Measurements from ENCODE around the gene GRIK1.
"Not testable (repeated sequence)": the region's sequence is repeated elsewhere in the genome, so short reads cannot be mapped to it uniquely, and the experiment has no call there.

The GRIK1 gene

DNA sequence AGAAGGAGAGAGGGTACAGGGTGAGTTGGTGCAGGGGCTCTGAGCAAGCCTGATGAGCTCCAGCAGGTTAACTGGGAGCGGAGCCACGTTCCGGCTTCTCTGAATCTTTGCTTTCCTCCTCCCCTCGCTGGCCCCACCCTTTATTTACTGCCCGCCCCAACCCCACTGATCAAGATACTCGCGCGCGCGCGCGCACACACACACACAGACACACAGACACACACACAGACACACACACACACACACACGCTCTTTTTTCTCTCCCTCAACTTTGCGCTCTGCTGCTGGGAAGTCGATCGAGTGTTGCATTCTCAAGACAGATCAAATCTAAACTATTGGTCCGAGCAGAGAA lies at the start of gene GRIK1:
Gene GRIK1, minus strand, starts transcription at position 73 of the 352 bp plus-strand sequence.
- no peak for DNase-seq (ENCODE audit: low read depth in 3 of 3)

- no peak for DNase-seq (ENCODE audit: low read depth in 3 of 3)
Observed at GRCh38 chr21:29987762-29988161, 48.0 kb upstream of the GRIK1 start.

GRCh38 chr21:29985866-29986265 lies 46.1 kb upstream of the GRIK1 start:
- DNase-seq (ENCODE audit: low read depth in 3 of 3) = no peak

DNA sequence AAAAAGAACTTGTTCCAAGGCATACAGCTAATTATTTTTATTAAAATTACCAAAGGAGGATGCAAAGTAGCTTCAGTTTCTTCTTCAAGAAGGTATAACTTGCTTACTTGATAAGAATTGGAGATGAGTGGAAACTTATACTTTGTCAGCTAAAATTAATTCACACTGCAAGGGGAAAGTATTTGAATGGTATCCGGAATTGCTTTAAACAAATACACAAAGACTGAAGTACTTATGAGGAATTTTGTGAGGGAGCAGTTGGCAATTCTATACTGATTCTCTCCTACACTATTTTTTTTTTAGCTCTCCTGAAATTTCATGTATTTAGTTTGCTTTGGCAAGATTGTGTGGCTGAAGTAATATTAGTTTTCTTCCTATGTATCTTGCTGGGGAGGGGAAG lies 39.2 kb upstream of the GRIK1 start:
- DNase-seq (ENCODE audit: low read depth in 3 of 3) = no peak

DNA sequence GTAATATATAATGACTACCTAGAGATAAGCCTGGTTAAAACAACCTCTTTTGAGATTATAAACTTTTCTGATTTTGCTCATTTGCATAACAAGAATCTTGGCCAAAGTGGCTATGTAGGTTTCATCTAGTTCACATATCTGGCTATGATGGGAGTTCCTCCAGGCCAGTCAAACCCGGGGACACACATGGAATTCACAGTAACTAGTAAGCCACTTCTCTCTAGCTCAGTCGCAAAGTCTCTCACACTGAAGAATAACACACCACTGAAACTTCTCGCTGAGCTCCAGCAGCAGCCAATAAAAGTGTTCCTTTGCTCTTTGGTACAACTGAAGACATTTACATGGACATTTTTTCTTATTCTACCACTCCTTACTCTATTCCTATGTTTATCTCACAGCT lies 36.0 kb upstream of the GRIK1 start:
- no peak for DNase-seq (ENCODE audit: low read depth in 3 of 3)

DNA sequence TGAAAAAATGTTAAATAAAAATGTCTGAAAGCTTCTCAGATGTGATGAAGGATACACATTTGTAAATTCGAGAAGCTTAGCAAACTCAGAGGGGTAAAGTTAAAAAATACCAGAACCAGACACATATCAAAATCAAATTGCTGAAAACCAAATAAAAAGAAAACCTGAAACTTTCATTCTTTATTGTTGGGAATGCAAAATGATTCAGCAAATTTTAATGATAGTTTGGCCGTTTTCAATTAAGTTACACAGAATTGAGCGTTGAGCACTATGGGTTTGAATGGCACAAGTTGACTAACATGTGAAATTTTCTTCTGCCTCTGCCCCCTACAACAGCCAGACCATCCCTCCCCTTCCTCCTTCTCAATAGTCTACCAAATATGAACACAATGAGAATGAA lies 33.5 kb upstream of the GRIK1 start:
- DNase-seq (ENCODE audit: low read depth in 3 of 3) = no peak

- DNase-seq (ENCODE audit: low read depth in 3 of 3) = no peak
Observed at GRCh38 chr21:29961291-29962027, 21.7 kb upstream of the GRIK1 start.

DNA sequence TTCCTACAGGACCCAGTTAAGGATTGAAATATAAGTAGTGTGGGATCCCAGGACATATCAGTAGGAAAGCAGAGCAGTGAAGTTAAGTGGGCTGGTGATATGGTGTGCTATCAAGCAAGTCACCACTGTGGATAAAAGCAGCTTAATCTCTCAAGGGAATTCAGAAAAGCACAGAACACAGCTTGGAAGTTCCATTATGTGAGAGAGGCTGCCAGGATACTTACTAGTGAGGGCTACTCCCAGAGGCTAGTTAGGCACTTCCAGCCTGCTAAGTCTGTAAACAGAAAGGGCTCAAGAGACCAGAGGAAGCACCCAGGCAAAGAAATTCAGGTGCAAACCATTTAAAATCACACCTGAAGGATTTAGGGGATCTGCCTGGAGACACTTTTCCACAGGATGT lies 18.8 kb upstream of the GRIK1 start:
- DNase-seq (ENCODE audit: low read depth in 3 of 3) = no peak

- DNase-seq (ENCODE audit: low read depth in 3 of 3) = not testable (repeated sequence)
Observed at GRCh38 chr21:29958035-29958434, 18.2 kb upstream of the GRIK1 start.

DNA sequence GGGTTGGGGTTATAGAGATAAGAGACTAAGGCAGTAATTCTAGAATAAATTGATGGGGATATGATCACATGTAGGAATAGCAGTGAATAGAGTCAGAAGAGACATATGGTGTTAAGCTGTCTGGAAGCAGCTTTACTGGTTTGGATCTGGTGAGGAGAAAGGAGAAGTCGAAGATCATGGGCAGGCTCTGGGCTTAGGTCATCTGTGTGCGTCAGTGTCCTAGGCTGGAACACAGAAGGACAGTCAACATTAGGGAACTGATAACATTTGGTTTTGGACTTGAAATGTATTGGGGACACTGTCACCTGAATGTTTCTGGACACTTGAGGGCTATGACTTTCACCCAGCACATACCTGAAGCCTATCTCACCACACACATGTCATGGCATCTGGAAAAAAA lies 13.9 kb upstream of the GRIK1 start:
- no peak for DNase-seq (ENCODE audit: low read depth in 3 of 3)

DNA sequence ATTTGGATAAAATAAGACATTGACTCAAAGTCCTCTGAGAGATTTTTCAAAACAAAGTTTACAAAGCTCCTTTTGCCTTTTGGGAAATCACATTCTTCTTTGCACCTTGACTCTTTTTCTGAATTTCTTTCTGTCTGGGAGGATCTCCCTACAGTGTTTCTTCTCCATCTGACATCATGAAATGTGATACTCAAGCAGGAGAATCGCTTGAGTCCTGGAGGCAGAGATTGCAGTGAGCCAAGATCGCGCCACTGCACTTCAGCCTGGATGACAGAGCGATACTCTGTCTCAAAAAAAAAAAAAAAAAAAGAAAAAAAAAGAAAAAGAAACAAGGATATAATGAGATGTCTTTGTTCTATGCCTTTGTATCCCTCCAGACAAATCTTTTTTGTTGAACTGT lies 13.3 kb upstream of the GRIK1 start:
- no peak for DNase-seq (ENCODE audit: low read depth in 3 of 3)

GRCh38 chr21:29951911-29952310 lies 12.1 kb upstream of the GRIK1 start:
- DNase-seq (ENCODE audit: low read depth in 3 of 3) = no peak

- no peak for DNase-seq (ENCODE audit: low read depth in 3 of 3)
Observed at GRCh38 chr21:29949991-29950390, 10.2 kb upstream of the GRIK1 start.

- no peak for DNase-seq (ENCODE audit: low read depth in 3 of 3)
Observed at GRCh38 chr21:29947119-29947518, 7.3 kb upstream of the GRIK1 start.

DNA sequence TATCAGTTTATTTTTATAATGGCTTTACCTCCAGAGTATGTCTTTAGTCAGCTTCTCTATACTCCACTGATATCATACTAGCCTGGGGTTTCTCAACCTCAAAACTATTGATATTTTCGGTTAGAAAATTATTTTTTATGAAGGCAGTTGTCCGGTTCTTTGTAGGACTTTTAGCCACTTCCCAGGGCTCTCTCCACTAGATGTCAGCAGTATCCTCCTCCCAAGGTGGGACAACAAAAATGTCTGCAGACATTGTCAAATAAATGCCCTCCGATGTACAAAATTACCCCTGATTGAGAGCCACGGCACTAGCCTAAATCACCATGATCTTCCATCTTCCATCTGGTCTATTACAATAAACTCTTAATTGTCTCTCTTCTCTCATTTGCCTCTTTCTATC lies 4.1 kb upstream of the GRIK1 start:
- DNase-seq (ENCODE audit: low read depth in 3 of 3) = no peak

GRCh38 chr21:29942034-29942433 lies 2.2 kb upstream of the GRIK1 start:
- DNase-seq (ENCODE audit: low read depth in 3 of 3) = no peak

DNA sequence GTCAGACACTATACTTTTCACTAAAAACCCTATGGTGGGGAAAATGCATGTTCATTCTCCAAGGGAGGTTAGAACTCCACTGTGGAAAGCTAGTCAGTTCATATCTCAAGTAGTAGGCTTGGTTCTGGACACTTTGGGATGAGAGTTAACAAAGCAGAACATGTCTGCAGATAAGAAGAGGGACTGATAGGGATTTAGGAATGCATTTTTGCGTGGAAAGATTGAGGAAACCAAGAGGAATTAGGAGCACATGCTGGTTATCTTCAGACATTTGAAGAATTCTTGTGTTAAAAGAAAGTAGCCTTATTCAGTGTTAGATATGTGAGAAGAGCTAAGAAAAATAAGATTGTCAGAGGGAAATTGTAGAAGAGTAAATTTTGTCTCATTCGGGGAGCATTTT lies 1.2 kb upstream of the GRIK1 start:
- DNase-seq (ENCODE audit: low read depth in 3 of 3) = no peak

GRCh38 chr21:29940361-29940760 lies 565 bp upstream of the GRIK1 start:
- no peak for DNase-seq (ENCODE audit: low read depth in 3 of 3)

DNA sequence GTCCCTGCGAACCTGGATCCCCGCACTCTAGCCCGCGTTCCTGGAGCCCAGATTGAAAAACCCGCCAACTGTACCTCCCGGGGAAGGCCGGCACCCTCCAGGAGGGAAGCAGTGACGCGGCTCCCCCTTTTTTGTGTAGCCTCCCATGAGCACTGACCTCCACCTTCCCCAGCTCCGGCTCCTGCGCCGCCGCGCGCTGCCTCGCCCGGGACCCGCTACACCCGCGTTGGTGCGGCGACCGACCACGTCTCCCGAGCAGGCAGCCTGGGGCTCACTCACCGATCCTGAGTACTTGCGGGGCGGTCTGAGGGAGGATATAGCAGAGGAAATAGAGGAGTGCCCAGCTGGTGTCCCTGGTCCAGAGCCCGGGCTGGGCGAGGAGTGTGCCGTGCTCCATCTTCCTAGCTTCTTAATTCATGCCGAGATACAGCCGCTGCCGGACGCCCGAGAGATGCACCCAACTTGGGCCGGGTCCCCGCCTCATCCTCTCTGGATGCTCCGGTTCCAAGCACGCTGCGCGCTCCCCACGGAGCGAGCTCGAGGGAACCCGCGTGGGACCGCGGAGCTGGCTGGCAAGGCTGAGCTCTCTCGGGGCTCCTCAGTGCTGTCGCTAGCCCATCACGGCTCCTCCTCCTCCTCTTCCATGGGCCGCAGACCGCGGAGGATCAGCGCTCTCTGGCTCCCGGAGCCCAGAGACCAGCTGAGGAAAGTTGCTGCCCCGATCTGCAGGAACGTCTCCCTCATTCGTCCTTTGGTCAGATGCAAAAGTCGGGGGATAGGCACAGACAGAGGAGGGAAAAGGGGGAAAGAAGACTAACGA lies 482 bp downstream of the GRIK1 start:
- DNase-seq (ENCODE audit: low read depth in 3 of 3) = no peak

DNA sequence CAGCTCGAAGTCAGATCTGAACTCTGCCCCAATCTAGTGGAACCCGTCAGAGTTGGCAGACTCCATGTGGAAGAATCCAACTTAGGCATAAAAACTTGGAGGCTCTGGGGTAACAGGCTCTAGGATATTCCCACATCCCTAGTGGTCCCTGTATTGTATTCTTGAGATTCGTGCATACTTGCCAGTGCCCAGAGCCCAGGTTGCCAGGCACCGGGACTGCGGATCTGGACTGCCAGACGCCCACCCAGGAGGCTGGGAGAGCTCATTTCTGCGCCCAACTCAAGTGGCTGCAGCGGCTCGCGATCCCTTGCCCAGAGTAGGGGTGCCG lies 1.1 kb downstream of the GRIK1 start:
- no peak for DNase-seq (ENCODE audit: low read depth in 3 of 3)

- no peak for DNase-seq (ENCODE audit: low read depth in 3 of 3)
Observed at GRCh38 chr21:29933088-29933487, 6.7 kb downstream of the GRIK1 start.

DNA sequence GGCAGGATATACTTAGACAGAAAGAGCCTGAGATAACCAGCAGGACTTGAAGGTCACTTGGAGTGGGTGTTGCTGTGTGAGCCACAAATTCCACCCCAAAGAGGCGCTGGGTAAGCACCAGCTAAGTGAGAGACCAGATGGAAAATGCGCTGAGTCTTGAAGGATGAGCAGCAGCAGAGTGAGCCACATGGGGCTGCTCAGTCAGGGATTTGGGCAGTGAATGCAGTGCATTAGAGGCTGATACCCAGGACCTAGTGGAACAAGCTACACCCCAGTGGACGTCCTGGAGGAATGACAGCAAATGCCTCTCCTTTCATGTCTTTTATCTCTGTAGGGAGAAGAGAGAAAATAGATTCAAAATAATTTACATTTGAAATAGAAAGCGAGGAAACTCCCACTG lies 11.3 kb downstream of the GRIK1 start:
- DNase-seq (ENCODE audit: low read depth in 3 of 3) = no peak

GRCh38 chr21:29920938-29921337 lies 18.9 kb downstream of the GRIK1 start:
- DNase-seq (ENCODE audit: low read depth in 3 of 3) = no peak

DNA sequence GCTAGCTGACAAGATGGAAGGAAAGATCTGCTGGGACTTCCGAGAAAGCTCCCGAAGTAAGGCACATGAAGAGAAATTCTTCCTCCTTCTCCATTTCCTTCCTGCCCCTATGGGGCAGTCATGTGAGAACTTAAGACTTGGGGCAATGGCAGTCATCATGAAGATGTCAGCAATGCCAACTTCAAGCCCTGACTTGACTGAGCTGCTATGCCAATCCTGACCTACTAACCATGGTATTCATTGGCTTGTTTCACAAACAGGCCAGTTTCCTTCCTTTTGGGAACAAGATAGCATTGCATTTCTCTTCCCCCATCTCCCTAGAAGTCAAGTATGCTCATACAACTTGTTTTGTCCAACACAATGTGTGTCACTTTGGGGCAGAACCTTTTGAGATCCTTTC lies 25.5 kb downstream of the GRIK1 start:
- DNase-seq (ENCODE audit: low read depth in 3 of 3) = no peak

Data from stimulated activated CD4-positive, alpha-beta T cell treated with anti-CD3 and anti-CD28 coated beads, TNF-alpha, amount 100 ng/mL, for 24 hours (primary cell).